Stomach (tissue), 4 donors: ENCODE measurements around the gene JMJD4.

ENCODE experiments used
- CTCF ChIP-seq, 7 experiments: fragments of 450-650 bp in 4 of 7; fragments of 200-600 bp in 3 of 7; sonication (generic) in 3 of 7; IDR thresholded peaks; one replicate each; pipeline ENCODE4 v1.5.1; 2016 to 2019; ENCODE audit warnings: antibody characterized with exemption in 7 of 7, control low read depth in 2 of 7, mild to moderate bottlenecking in 1 of 7
- POLR2A ChIP-seq, 4 donors: fragments of 450-650 bp; IDR thresholded peaks; one replicate each; pipeline ENCODE4 v1.6.1; 2016; ENCODE audit warnings: antibody characterized with exemption in 4 of 4, control low read depth in 2 of 4, mild to moderate bottlenecking in 1 of 4, moderate library complexity in 1 of 4
- POLR2AphosphoS5 ChIP-seq, 3 donors: sonication (generic); formaldehyde crosslinking; IDR thresholded peaks; one replicate each; pipeline ENCODE4 v1.6.1; 2016; ENCODE audit warnings: antibody characterized with exemption in 3 of 3

- TF ChIP-seq CTCF (IDR thresholded peaks at IDR 0.05) (no peak), POLR2AphosphoS5 (IDR thresholded peaks at IDR 0.05) (no peak), POLR2A (IDR thresholded peaks at IDR 0.05) (no peak)
Measured at GRCh38 chr1:227733751-227734545, 1.2 kb downstream of the JMJD4 start.
